HCT116 (cell line): ENCODE measurements around the gene ZNF230.

Experiments used
- CTCF ChIP-seq, 3 experiments: fragments of 200-600 bp in 1 of 3; sonication (generic) in 1 of 3; IDR thresholded peaks in 2 of 3; conservative IDR thresholded peaks in 1 of 3; 2 replicates each; pipeline ENCODE4 v1.5.1; 2012 to 2017; ENCODE audit warnings: low read depth in 2 of 3, low read length in 2 of 3, antibody characterized with exemption in 1 of 3, borderline replicate concordance in 1 of 3, control low read depth in 1 of 3, mild to moderate bottlenecking in 1 of 3, mixed read lengths in 1 of 3, mixed run types in 1 of 3, moderate library complexity in 1 of 3; ENCODE audit not compliant: insufficient read depth in 1 of 3
- FOSL1 ChIP-seq: IDR thresholded peaks from 2 replicates; pipeline ENCODE4 v1.6.1; 2012; ENCODE audit warnings: low read depth
- JUND ChIP-seq: IDR thresholded peaks from 2 replicates; pipeline ENCODE4 v1.6.1; 2012
- POLR2A ChIP-seq: IDR thresholded peaks from 2 replicates; pipeline ENCODE4 v1.7.0; 2011; ENCODE audit warnings: borderline replicate concordance; ENCODE audit not compliant: insufficient read depth, insufficient read length; ENCODE audit errors: extremely low read depth
- RAD21 ChIP-seq: IDR thresholded peaks from 2 replicates; pipeline ENCODE4 v1.6.1; 2012; ENCODE audit warnings: low read depth, mild to moderate bottlenecking
- SIN3A ChIP-seq: IDR thresholded peaks from 2 replicates; pipeline ENCODE4 v1.6.1; 2012; ENCODE audit warnings: low read depth
- TF ChIP-seq, protein P1 (sequence below): IDR thresholded peaks from 2 replicates; pipeline ENCODE4 v1.6.1; 2012

DNA sequence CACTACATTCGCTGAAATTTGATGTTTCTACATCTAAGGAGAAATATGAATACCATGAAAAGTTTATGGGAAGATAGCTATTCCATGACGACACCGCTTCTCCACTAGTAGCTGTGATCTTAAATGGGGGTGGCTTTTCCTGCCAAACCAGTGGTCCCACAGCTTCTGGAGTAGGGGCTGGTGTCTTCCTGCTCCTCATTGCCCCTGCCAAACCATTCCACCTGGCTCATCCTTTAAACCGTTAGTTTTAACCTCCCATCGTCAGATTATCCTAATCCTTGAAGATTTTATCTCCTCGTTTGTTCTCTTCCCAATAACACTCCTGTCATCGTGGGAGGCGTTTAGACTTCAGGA, 568 bp upstream of the ZNF230 start:
- TF ChIP-seq, protein P1, sequence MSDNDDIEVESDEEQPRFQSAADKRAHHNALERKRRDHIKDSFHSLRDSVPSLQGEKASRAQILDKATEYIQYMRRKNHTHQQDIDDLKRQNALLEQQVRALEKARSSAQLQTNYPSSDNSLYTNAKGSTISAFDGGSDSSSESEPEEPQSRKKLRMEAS, result no peak
- TF ChIP-seq CTCF (IDR thresholded peaks at IDR 0.05 in 2 of 3, conservative IDR thresholded peaks at IDR 0.05 in 1 of 3; ENCODE audit: borderline replicate concordance in 1 of 3, insufficient read depth in 1 of 3, low read depth in 2 of 3, low read length in 2 of 3), result no peak
- no peak for TF ChIP-seq SIN3A
- no peak for TF ChIP-seq RAD21
- no peak for TF ChIP-seq JUND
- no peak for TF ChIP-seq POLR2A
- TF ChIP-seq FOSL1, result no peak
